ENCODE data around the gene FUT1.

DNA sequence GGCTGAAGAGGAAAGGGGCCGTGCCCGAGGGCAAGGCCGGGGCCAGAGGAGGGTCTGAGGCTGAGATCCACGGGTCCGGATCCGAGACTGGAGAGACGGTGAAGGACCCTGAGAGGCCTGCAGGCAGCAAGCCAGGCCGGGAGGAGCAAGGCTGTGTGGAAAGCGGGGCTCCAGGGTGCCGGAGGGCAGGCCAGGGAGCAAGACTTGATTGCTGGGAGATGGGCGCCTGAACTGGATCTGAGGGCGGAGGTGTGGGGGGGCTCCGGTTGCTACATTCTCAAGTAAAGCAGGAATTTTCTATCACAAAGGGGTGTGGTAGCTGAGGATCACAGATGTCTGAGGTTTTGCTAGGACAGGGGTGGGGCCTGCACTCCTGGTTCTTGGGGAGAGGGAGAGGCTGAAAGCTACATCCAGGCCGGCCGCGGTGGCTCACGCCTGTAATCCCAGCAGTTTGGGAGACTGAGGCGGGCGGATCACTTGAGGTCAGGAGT is 36.7 kb downstream of the FUT1 start:
- TF ChIP-seq, protein P1, sequence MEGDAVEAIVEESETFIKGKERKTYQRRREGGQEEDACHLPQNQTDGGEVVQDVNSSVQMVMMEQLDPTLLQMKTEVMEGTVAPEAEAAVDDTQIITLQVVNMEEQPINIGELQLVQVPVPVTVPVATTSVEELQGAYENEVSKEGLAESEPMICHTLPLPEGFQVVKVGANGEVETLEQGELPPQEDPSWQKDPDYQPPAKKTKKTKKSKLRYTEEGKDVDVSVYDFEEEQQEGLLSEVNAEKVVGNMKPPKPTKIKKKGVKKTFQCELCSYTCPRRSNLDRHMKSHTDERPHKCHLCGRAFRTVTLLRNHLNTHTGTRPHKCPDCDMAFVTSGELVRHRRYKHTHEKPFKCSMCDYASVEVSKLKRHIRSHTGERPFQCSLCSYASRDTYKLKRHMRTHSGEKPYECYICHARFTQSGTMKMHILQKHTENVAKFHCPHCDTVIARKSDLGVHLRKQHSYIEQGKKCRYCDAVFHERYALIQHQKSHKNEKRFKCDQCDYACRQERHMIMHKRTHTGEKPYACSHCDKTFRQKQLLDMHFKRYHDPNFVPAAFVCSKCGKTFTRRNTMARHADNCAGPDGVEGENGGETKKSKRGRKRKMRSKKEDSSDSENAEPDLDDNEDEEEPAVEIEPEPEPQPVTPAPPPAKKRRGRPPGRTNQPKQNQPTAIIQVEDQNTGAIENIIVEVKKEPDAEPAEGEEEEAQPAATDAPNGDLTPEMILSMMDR (IDR thresholded peaks at IDR 0.05): no peak
- TF ChIP-seq EP300 (IDR thresholded peaks at IDR 0.05) (no peak), POLR2AphosphoS5 (IDR thresholded peaks at IDR 0.05) (no peak)

Data from gastroesophageal sphincter (tissue), 3 donors.